Measurements from ENCODE around the gene PPP1CB.

PPP1CB gene

DNA sequence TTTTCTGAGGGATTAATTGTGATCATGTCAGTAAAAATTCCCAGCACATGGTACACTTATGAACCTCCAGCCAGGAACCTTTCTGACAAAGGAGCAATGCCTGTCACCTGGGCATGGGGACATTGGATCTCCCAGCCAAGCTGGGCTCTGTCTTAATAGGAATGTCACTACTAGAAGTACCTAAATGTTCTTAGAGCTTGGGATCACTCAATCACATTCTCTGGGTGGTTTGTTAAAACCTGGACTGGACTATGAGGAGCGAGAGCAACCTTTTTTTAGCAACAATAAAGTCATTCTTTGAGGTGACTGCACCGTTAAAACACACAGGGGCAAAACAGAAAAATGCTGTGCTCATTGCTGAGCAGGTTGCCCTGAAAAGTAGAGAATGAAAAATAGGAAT, 6.4 kb upstream of the PPP1CB start:
- no peak for DNase-seq (ENCODE audit: low spot score)

DNA sequence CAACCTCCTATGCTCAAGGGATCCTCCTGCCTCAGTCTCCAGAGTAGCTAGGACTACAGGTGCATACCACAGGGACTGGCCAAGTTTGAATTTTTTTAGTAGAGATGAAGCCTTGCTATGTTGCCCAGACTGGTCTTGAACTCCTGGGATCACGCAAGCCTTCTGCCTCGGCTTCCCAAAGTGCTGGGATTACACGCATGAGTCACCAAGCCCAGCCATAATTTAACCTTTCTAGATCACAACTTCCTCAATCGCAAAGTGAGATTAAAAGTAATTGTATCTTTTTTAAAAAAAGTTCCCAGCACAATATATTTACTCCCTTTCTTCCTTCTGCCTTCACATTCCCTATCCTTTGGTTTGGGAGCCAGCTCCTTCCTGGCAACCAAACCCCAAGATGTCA, 5.8 kb upstream of the PPP1CB start:
- no peak for DNase-seq (ENCODE audit: low spot score)

DNA sequence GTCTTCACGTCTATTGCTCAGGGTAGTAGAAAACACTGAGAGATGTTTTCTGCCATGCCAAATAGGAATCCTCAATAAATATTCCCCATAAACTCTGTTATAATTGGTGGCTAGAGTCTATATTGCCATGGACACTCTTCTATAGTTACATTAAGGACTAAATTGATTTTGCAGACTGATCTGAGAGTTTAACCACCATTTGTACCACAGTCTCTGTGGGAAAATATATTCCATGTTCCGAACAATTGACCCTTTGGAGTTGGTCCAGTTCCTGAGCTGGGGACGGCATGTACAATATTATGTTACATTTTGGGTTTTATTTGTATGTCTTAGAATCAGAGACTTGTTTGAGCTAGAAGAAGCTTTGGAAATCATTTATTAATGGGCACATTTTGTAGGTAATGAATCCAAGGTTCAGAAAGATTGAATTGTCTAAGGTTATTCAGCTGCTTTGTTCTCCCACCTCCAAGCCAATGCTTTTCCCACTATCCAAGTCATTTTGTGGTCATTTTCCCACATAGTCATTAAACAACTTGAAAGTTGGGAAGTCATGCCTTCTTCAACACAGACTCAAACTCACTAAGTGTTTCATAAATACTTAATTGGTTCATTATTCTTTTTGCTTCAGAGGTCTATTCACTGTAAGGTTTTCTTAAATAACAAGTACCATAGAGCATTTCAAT, 5.1 kb upstream of the PPP1CB start:
- DNase-seq (ENCODE audit: low spot score) = no peak

DNA sequence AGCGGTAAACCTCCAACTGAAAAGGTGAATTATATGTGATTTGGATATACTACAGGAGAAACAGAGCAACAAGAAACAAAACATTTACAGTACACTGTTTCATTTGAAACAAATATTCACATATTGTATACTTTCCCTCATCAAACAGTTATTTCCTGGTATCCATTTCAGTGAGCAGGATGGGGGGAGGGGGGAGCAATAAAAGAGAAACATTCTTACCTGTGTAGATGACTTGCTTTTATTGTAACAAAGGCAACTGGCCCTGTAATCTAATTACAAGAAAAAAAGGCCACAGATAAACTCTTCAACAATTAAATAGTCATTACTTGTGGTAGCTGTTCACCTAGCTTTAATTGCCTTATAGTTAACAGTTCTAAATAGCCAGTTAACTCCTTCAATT, 3.9 kb upstream of the PPP1CB start:
- no peak for DNase-seq (ENCODE audit: low spot score)

DNA sequence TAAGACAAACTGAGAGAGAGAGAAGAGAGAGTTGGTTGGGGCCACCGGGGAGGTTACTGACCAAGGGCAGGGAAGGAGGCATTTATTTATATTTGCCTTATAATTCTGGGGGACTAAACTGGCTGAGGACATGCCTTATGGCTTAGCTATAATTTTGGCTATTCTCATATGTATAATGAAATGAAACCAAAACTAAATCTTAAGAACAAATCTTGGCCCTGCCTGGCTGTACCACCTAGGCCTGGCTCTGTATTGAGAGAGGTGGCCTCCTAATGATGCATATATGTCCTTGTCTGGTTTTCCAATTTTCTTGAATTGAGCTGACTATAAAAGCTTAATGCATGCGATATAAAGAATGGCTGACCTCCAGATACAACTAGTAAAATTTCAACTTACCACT, 3.5 kb upstream of the PPP1CB start:
- DNase-seq (ENCODE audit: low spot score) = no peak

DNA sequence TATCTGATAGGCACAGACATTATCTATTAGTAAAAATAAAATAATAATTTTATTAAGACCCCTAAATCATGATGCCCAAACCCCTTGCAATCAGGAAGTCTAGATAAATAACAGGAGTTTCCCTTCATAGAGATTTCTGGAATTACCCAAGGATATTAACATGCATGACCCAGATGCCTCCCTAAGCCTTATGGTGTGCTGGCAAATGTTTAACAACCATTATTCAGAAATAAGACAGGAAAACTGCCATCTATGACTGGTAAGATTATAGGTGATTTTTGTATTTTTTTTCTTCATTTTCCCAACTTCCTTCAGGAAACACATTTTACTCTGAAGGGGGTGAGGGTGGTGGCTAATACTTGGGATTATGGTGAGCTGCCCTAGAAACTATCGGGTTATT, 2.7 kb upstream of the PPP1CB start:
- DNase-seq (ENCODE audit: low spot score) = no peak

DNA sequence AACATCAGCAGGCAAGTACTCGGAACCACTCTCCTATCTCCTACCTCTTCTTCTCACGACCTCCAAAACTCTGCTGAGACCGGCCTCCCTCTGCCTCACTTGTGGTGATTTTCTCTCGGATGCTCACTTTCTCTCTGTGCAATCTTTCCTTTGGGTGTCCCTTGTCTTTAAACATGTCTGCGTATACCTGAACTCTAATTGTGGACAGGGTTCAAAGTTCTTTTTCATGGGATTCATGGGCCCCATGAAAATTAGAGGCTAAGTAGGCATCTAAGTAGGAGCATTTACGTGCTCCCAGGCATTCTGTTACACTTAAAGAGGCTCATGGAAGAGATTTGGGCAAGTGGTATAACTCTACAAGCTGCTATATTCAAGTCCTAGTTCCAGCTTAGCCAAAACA, 2.1 kb upstream of the PPP1CB start:
- no peak for DNase-seq (ENCODE audit: low spot score)

DNA sequence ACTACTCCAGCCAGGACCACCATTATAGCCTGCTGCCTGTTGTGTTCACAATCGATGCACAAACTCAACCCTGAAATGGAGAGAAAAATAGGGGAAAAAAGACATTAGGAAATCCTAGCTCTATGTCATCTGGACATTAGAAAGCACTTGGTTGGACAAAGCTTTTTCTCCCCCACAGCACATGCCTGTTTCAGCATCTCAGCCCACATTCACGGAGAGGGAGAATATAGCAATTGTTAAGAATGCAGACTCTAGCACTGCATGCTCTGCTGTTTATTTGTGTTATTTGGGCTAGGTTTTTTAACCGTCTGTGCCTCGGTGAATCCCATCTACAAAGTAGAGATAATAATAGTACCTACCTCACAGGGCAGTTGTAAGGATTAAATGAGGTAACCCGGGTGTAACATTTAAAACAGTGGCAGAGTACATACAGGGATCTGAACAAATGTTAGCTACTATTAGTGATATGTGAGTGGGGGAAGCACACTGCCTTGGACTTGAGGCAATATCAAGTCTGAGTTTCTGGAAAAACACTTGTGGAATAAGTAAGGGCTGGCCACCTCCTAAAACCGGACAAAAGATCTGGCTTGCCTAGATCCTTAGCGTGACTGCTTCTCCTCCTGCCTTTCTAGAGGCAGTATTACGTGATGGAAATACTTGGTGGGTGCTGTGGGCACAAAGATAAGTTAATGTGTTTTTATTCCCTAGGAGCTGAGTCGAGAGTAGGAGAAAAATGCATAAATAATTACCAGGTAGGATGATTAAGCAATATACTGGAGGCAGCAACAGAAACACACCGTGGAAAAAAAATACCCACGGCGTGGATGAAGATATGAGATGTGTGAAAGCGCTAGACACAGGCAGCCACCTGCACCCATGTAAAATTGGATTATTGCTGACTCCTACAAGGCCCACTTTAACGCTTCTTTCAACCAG, 1.0 kb upstream of the PPP1CB start:
- DNase-seq (ENCODE audit: low spot score) = peak; percentile 29

DNA sequence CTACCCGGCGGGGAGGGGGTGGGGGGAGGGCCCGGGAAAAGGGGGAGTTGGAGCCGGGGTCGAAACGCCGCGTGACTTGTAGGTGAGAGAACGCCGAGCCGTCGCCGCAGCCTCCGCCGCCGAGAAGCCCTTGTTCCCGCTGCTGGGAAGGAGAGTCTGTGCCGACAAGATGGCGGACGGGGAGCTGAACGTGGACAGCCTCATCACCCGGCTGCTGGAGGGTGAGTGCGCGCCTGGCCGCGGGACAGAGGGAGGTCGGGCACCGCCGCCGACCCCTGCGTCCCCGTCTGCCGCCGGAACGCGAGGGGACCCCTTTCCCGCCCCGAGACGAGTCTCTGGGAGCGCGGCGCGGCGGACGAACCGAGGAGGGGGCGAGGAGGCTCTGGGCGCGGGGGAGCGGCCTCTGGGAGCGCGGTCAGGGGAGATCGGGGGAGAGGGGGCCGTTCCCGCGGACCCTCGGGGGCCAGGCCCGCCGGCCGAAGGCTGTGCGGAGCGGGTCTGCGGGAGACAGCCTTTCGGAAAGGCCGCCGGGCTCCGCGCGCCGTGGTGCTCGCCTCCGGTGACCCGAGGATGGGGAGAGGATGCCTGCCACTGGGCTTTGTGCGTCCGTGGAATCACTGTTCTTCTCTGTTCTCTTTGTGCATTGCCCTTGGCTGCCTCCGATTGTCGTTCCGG, 463 bp downstream of the PPP1CB start:
- DNase-seq (ENCODE audit: low spot score) = no peak

DNA sequence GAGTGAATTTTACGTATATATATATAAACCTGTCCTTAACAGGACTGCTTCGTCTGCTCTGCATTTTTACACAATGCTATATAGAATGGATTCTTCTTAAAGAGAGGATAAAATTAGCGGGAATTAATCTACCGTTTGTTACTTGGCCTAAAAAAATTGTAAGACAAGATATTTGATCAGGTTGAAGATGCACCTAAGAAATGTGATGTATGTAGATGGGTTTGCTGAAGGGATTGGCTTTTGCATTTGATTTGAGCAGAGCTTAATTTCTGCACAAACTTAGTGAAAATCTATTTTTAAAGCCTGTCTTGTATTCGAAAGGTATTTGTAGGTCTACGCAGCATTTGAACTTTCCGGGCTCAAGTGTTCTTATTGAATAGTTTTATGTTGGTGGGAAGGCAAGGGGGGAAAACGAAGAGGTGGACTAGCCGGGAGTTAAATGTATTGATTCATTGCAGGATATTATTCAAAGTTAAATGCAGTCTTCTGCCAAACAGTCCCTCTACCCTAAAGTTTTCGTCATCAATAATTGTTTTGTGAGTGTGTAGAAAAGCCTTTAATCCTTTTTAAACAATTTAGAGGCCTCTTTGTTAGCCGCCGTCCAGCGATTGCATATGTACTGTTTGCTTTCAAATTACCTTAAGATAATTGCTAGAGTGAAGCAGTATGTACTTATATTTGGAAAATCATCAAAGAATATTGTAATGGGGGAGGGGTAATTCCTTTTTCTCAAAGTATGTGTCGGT, 1.2 kb downstream of the PPP1CB start:
- DNase-seq (ENCODE audit: low spot score) = no peak

DNA sequence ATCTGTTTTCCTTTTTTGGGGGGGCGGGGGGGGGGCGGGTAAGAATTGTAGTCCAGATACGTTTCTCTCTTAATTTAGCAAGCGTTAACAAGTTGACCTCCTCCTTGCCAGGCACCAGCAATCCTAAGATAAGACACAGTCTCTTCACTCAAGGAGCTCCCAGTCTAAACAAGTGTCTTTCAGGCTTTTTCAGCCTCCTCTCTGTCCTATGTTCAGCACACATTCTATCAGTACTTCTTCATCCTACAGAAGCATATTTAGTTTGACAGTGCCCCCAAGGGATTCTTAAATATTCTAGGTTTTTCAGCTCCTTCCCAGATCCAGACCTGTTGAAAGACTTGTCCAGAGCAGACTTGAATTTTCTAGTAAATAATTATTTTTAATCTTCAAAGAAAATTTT, 2.7 kb downstream of the PPP1CB start:
- DNase-seq (ENCODE audit: low spot score) = no peak

DNA sequence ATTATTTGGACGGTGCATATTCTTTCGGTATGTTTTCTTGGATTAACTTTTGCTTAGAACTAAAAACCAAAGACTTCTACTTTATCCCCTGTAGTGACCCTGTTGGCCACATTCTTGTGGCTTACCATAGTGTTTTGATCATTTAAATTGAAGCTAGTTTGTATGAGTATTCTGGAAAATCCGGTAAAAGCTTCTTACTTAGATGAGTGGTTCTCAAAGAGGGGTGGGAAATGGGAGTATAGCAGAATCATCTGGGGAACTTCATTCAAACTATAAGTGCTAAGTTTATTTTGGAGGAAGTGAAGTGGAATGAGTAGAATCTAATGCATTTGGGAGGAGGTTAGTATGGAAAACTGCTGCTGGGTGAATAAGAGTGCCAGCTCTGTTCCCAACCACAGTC, 3.8 kb downstream of the PPP1CB start:
- DNase-seq (ENCODE audit: low spot score) = no peak

DNA sequence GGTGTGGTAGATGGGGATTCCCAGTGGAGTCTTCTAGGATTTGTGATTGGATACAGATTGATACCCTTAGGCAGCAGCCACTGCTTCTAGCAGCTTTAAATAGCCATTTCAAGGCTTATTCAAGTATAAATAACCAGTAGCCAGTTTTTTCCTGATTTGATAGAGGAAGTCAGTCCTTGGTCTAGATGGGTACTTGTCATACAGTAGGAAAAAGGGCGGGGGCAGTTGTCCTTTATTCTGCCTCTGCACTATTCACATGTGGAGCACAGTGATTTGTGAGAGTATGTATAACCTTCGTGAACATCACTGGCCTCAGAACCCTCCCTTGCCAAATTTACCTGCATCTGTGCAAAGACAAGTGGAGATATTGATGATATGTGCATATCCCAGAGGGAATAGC, 6.8 kb downstream of the PPP1CB start:
- no peak for DNase-seq (ENCODE audit: low spot score)

DNA sequence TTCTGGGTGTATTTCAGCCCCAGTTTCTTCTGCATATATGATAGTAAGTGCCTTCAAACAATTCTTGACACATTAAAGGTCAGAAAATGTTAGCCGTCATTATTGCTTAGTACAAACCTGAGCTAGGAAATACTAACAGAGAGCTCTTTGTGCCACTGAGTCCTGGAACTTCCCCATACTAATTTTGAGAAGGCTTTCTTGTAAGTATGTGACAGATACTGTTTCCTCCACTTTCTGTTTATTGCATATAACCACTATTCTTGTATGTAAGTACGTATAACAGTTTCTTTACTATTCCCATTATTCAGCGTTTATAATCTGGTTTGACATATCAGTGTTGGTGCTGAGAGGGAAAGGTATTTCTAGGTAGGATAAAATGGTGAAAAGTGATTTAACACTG, 9.8 kb downstream of the PPP1CB start:
- no peak for DNase-seq (ENCODE audit: low spot score)

DNA sequence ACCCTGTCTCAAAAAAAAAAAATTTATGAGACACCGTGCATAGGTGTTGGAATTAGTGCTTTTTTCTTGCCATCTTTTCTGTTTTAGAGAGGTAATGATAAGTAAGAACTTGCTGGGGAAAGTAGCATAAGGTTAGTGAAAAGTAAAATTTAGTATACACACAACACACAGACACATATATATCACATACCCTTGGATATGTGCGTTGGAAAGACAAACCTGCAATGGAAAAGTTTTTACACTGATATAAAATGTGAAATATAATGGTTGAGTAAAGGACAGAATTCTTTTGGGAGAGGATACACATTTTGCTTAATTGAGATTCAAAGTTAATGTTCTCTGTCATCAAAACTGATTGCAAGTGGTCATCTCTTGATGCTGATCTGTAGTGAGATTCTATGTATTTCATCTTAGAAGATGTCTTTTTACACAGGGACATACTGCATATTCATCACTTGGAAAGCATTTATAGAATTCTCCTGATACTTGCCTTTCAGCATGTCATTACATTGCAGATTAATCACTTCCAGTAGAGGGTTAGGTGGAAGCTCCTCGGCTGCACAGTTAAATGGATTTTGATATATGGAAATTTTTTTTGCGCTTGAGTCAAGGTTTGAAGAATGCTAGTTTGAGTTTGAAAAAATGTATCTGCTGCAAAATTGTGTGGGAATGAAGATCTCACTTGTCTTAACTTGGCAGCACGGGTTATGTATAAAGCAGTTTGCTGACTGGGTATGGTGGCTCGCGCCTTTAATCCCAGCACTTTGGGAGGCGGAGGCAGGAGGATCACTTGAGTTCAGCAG, 13.5 kb downstream of the PPP1CB start:
- no peak for DNase-seq (ENCODE audit: low spot score)

DNA sequence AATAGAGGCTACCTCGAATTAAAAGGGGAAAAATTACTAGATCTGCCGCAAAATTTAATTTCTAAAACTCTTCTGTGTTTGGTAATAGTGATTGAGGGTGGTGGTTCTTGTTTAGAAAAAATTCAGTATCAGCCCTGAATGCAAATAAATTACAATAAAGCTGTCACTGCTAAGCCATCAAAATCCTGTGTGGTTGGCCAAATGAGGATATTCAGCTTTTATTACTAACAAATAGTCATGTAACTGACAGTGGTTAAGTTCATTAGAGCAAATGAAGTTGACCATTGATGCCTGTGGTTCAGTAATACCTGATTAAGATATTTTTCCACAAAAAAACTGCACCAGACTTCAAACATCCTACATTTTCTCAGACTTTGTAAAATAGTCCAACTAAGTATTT, 14.4 kb downstream of the PPP1CB start:
- no peak for DNase-seq (ENCODE audit: low spot score)

DNA sequence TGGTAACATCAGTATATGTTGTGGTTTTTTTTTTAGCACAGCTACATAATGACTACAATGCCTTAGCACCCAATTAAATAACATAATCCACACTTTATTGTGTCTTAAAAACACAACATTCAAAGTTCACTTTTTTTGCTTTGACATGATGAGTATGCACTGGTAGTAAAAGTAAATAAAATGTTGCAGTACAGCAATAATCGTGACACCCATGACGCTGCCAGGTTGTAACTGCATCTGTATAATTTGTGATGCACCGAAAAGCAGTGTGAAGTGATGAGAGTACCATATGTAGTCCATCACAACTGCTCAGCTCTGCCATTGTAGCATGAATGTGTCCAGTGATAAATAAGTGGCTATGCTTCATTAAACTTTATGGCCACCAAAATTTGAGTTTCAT, 15.7 kb downstream of the PPP1CB start:
- DNase-seq (ENCODE audit: low spot score) = no peak

DNA sequence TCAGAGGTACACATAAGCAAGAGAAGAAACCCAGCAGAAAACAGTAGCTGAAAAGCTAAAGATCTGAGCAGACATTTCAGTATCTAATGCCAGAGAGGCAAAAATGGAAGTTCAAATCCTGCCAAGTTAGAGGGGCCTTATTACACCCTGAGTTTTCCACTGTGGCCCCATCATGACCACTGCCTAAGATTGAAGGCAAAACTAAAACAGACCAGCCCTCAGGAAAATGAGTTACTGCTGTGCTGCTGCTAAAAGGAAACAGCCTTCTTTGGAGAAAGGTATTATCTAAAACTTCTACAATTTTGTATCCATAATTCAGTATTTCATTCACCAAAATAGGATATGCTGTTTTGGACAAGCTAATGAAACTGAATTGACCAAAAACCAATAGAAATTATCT, 16.8 kb downstream of the PPP1CB start:
- no peak for DNase-seq (ENCODE audit: low spot score)

DNA sequence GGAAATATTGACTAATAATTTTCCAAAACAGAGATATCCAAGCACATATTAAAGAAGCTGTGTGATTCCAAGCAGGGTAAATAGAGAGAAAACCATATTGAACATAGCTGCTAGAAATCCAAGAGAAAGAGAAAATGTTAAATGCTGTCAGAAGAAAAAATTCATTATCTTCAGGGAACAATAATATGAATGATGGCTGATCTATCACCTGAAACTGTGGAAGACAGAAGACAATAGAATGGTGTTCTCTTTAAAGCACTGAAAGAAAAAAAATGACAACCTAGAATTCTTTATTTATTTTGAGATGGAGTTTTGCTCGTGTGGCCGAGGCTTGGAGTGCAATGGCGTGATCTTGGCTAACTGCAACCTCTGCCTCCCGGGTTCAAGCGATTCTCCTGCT, 17.3 kb downstream of the PPP1CB start:
- no peak for DNase-seq (ENCODE audit: low spot score)

DNA sequence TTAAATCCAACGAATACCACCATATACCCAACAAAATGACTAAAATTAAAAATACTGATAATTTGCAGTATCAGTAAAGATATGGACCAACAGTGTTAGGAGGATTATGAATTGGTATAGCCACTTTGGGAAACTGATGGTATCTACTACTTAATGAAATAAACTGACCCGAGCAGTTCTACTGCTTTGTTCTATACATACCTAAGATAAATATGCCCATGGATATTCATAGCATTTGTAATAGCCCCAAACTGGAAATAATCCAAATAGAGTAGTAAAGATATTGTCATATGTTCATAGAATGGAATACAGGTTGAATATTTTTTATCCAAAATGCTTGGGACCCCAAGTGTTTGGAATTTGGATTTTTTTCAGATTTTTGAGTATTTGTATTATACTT, 20.7 kb downstream of the PPP1CB start:
- no peak for DNase-seq (ENCODE audit: low spot score)

DNA sequence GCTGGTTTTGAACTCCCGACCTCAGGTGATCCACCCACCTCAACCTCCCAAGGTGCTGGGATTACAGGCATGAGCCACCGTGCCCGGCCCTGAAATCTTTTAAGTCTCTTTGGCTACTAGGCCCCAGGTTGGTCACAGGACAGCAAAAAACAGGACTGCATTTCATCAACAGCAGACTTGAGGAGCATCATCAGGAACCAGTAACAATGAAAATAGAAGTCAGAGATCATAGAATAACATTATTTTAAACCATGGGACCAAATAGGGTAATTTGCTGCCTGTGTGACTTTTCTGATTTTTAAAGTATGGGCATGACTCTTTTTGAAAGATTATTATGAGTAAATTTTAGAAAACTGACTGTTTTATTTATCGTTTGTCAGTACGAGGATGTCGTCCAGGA, 24.8 kb downstream of the PPP1CB start:
- no peak for DNase-seq (ENCODE audit: low spot score)

DNA sequence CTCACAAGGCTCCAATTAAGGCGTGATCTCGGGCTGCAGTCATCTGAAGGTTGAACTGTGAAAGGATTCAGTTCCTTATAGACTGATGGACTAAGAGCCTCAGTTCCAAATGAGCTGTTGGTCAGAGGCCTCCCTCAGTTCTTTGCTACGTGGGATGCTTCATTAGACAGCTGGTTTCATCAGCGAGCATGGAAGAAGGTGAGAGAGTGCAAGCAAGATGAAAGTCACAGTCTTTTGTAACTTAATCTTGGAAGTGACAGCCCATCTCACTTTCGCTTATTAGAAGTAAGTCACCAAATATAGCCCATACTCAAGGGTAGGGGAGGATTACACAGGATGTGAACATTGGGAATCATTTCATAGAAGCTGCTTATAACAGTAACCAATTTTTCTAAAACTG, 26.8 kb downstream of the PPP1CB start:
- DNase-seq (ENCODE audit: low spot score) = no peak
